Common myeloid progenitor, CD34-positive (primary cell): ENCODE data around the gene HGFAC.

ENCODE experiments used
- CTCF ChIA-PET: fragments of 350-600 bp; sonication (Branson Sonifier 250); formaldehyde crosslinking; loops from one replicate; lab custom pipeline; 2021; ENCODE audit warnings: antibody characterized with exemption; lab: Charles Lee
- POLR2A ChIA-PET: fragments of 350-600 bp; sonication (Branson Sonifier 250); formaldehyde crosslinking; loops from one replicate; lab custom pipeline; 2021; ENCODE audit warnings: antibody characterized with exemption; lab: Charles Lee
- DNase-seq, 3 donors: peaks; one replicate each; pipeline versions ENCODE4 v3.0.0 to v3.0.0-alpha.2; 2013
- H3K27ac ChIP-seq, 2 experiments: 1 replicate in 1 of 2; 2 replicates in 1 of 2; pipeline ENCODE4 v1.7.0; 2013; ENCODE audit warnings: inconsistent platforms in 2 of 2, low read length in 2 of 2, mild to moderate bottlenecking in 2 of 2, low read depth in 1 of 2, moderate library complexity in 1 of 2; ENCODE audit not compliant: severe bottlenecking in 2 of 2, insufficient read depth in 1 of 2, poor library complexity in 1 of 2
- H3K27me3 ChIP-seq, 5 experiments: replicated peaks in 2 of 5; 1 replicate in 3 of 5; 2 replicates in 2 of 5; pipeline versions ENCODE4 v1.6.1 to v1.7.0; 2013; ENCODE audit warnings: low read length in 4 of 5, mild to moderate bottlenecking in 2 of 5, moderate library complexity in 2 of 5, inconsistent platforms in 1 of 5; ENCODE audit not compliant: insufficient read depth in 5 of 5, control insufficient read depth in 4 of 5
- H3K36me3 ChIP-seq, 4 experiments: 1 replicate in 2 of 4; 2 replicates in 2 of 4; pipeline versions ENCODE4 v1.6.1 to v1.7.0; 2013; ENCODE audit warnings: low read length in 3 of 4, control low read depth in 1 of 4, mild to moderate bottlenecking in 1 of 4; ENCODE audit not compliant: control insufficient read depth in 4 of 4, insufficient read depth in 4 of 4
- H3K4me1 ChIP-seq, 4 experiments: 1 replicate in 3 of 4; 2 replicates in 1 of 4; pipeline versions ENCODE4 v1.6.1 to v1.7.1; 2013; ENCODE audit warnings: low read length in 3 of 4, mild to moderate bottlenecking in 3 of 4, control low read depth in 1 of 4, inconsistent platforms in 1 of 4, moderate library complexity in 1 of 4; ENCODE audit not compliant: control insufficient read depth in 4 of 4, insufficient read depth in 4 of 4; ENCODE audit errors: control extremely low read depth in 1 of 4
- H3K4me3 ChIP-seq, 7 experiments: 1 replicate in 4 of 7; 2 replicates in 3 of 7; pipeline versions ENCODE4 v1.5.1 to v1.7.0; 2013; ENCODE audit warnings: mild to moderate bottlenecking in 7 of 7, low read length in 6 of 7, moderate library complexity in 6 of 7, inconsistent platforms in 2 of 7, low read depth in 2 of 7, control low read depth in 1 of 7; ENCODE audit not compliant: insufficient read depth in 4 of 7, control insufficient read depth in 1 of 7; ENCODE audit errors: extremely low read depth in 1 of 7
- H3K9me3 ChIP-seq, 5 experiments: 1 replicate in 4 of 5; 2 replicates in 1 of 5; pipeline versions ENCODE4 v1.6.1 to v1.7.1; 2013; ENCODE audit warnings: low read length in 4 of 5, mild to moderate bottlenecking in 2 of 5, inconsistent platforms in 1 of 5, low read depth in 1 of 5, moderate library complexity in 1 of 5; ENCODE audit not compliant: control insufficient read depth in 4 of 5, insufficient read depth in 2 of 5; ENCODE audit errors: control extremely low read depth in 1 of 5
- WGBS: methylation state at CpG from one replicate; pipeline ENCODE4 v1.1.5; 2013; ENCODE audit not compliant: insufficient coverage; 5-methylcytosine and 5-hydroxymethylcytosine counted together

HGFAC gene

GRCh38 chr4:3424522-3425095 is 17.2 kb upstream of the HGFAC start:
- WGBS, result 98% methylated on average over 18 of the region's 20 CpGs
- H3K27ac ChIP-seq, result no peak overlapping the region
- H3K4me1 ChIP-seq, result no peaks in the 10 kb centered on the region
- no peak overlapping the region for H3K4me3 ChIP-seq
- H3K9me3 ChIP-seq, result no peaks in the 10 kb centered on the region
- no peak for DNase-seq
- no peaks in the 10 kb centered on the region for H3K27me3 ChIP-seq
- POLR2A ChIA-PET, result interaction anchor here (0.6 to 0.9 kb wide), 2 partner anchors 17 to 81 kb away, joined by 3 to 4 read pairs; partner anchors contain the start of gene HGFAC
- CTCF ChIA-PET, result no interaction called here
- peaks cover 0 to 26% (median 5%) of the 10 kb centered on the region in 4 experiments for H3K36me3 ChIP-seq

DNA sequence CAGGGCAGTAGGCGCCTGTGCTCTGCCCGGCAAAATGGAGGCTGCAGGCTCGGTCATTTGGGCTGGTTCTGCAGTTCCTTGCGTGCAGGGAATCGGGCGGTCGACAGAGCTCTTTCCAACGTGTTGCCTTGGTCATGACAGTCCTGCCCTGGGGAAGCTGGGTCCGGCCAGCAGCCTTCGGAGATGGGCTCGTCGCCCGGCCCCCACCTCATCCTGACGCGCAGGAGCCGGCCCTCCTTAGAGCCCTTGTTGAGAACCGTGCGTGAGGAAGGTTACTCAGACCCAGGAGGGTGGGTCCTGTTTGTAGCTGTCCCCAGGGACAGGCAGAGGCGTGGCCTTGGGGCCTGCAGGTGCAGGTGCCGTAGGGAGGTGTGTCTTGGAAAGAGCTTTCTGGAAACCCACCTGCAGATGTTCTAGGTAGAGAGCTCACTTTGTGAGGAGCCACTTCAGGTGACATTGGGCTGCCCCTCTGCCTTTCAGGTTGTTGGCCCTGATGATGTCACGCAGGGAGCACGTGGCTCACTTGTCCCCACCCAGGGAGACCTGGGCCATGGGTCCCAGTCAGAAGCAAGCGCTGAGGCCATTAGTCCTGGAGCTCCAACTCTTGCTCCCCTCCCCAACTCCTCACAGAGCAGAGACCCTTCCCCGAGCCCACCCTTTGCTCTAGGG is 15.2 kb upstream of the HGFAC start:
- Histone ChIP-seq H3K9me3 (no peaks in the 10 kb centered on the region), H3K27me3 (no peaks in the 10 kb centered on the region), H3K36me3 (peaks cover 0 to 36% (median 5%) of the 10 kb centered on the region in 4 experiments), H3K27ac (no peak overlapping the region), H3K4me1 (no peaks in the 10 kb centered on the region), H3K4me3 (no peak overlapping the region)
- ChIA-PET CTCF (interaction anchor here (0.8 to 4.7 kb wide), 3 partner anchors 9 to 80 kb away, joined by 3 to 18 read pairs (median 3); partner anchors contain the start of gene HGFAC), POLR2A (no interaction called here)
- no peak for DNase-seq
- WGBS, result 96% methylated on average over 23 of the region's 24 CpGs

DNA sequence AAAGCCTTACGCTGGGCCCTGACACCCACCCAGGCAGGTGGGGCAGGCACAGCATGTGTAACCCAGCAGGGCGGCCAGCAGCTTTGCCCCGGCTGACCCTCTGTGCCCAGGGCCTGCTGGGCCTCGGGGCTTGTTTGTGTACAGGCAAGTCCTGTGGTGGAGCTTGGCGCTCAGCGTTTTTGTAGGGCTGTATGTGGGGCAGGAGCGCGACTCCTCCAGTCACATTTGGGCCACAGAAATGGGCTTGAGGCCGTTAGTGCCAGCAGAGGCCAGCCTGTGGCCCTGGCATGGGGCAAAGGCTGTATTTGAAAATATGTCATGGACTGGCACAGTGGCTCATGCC is 14.7 kb upstream of the HGFAC start:
- Histone ChIP-seq H3K4me1 (no peaks in the 10 kb centered on the region), H3K4me3 (no peak overlapping the region), H3K27ac (no peak overlapping the region), H3K36me3 (peaks cover 0 to 36% (median 5%) of the 10 kb centered on the region in 4 experiments), H3K9me3 (no peaks in the 10 kb centered on the region), H3K27me3 (no peaks in the 10 kb centered on the region)
- CTCF ChIA-PET, result interaction anchor here (0.8 to 4.7 kb wide), 3 partner anchors 9 to 81 kb away, joined by 3 to 18 read pairs (median 3); partner anchors contain the start of gene HGFAC
- no peak for DNase-seq
- POLR2A ChIA-PET, result no interaction called here
- 94% methylated on average over 9 of the region's 9 CpGs for WGBS

GRCh38 chr4:3427706-3428446 is 13.9 kb upstream of the HGFAC start:
- DNase-seq, result no peak
- Histone ChIP-seq H3K27me3 (no peaks in the 10 kb centered on the region), H3K4me3 (no peak overlapping the region), H3K9me3 (no peaks in the 10 kb centered on the region), H3K36me3 (peaks cover 0 to 31% (median 5%) of the 10 kb centered on the region in 4 experiments), H3K27ac (no peak overlapping the region), H3K4me1 (no peaks in the 10 kb centered on the region)
- ChIA-PET POLR2A (no interaction called here), CTCF (interaction anchor here (1.4 to 4.7 kb wide), 3 partner anchors 16 to 82 kb away, joined by 3 to 18 read pairs (median 3); partner anchors contain the start of gene HGFAC)
- WGBS, result 98% methylated on average over 14 of the region's 17 CpGs

DNA sequence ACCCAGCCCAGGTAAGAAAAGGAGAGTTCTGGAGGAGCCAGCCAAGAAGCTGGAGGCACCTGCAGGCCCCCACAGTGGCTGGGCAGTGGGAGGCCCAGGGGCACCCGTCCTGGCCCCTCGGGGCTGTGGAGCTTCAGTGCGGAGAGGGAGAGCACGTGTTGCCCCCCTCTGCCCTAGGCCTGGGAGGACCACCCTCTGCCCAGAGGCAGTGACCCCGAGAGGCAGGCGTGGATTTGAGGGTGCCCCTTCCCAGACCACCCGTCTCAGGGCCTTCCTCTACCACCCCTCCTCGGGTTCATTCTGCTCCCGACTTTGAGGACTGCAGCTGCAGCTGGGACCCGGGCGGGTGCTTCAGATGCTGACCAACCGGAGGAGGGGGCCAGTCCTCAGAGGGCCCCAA is 12.1 kb upstream of the HGFAC start:
- DNase-seq, result no peak
- ChIA-PET CTCF (interaction anchor here (1.0 to 4.7 kb wide), 5 partner anchors 14 to 59 kb away, joined by 3 to 18 read pairs (median 3); partner anchors contain the start of gene HGFAC), POLR2A (interaction anchor here (0.6 kb wide), 1 partner anchor 103 kb away, joined by 3 read pairs; the partner anchor contains the start of gene LRPAP1)
- Histone ChIP-seq H3K27ac (no peak overlapping the region), H3K27me3 (no peaks in the 10 kb centered on the region), H3K9me3 (no peaks in the 10 kb centered on the region), H3K36me3 (peaks cover 0 to 23% (median 5%) of the 10 kb centered on the region in 4 experiments), H3K4me3 (no peak overlapping the region), H3K4me1 (no peaks in the 10 kb centered on the region)
- WGBS, result 92% methylated on average over 12 of the region's 12 CpGs

GRCh38 chr4:3430524-3430923 is 11.2 kb upstream of the HGFAC start:
- Histone ChIP-seq H3K27ac (no peak overlapping the region), H3K9me3 (no peaks in the 10 kb centered on the region), H3K36me3 (peaks cover 0 to 23% (median 5%) of the 10 kb centered on the region in 4 experiments), H3K4me1 (no peaks in the 10 kb centered on the region), H3K4me3 (no peak overlapping the region), H3K27me3 (no peaks in the 10 kb centered on the region)
- 92% methylated on average over 18 of the region's 21 CpGs for WGBS
- POLR2A ChIA-PET, result no interaction called here
- CTCF ChIA-PET, result interaction anchor here (0.8 to 4.7 kb wide), 4 partner anchors 13 to 82 kb away, joined by 3 to 18 read pairs (median 3); partner anchors contain the start of gene HGFAC
- no peak for DNase-seq
